BJ (cell line): Measurements from ENCODE around the gene SND1. TPM values are rescaled to one million over a fixed set of nuclear protein-coding genes. Genes with fewer than 3 reads are reported as not detected.

Source experiments
- CTCF ChIA-PET: fragments of 350-600 bp; formaldehyde crosslinking; extraction: SDS; loops from one replicate; lab custom pipeline; 2021; ENCODE audit warnings: antibody characterized with exemption, inconsistent platforms; lab: Yijun Ruan, JAX
- POLR2A ChIA-PET: fragments of 300-600 bp; sonication (Branson Sonifier 250); formaldehyde crosslinking; extraction: SDS; loops from one replicate; lab custom pipeline; 2021; ENCODE audit warnings: antibody characterized with exemption; lab: Charles Lee
- DNase-seq: peaks from one replicate; pipeline ENCODE4 v3.0.0-alpha.2; 2011; ENCODE audit warnings: low read depth
- H3K27me3 ChIP-seq: 2 replicates; pipeline ENCODE4 v1.6.0; 2011; ENCODE audit warnings: low read length; ENCODE audit not compliant: control insufficient read depth, insufficient read depth
- H3K36me3 ChIP-seq: 2 replicates; pipeline ENCODE4 v1.5.1; 2011; ENCODE audit warnings: low read length; ENCODE audit not compliant: control insufficient read depth, insufficient read depth
- H3K4me3 ChIP-seq: 2 replicates; pipeline ENCODE4 v1.5.1; 2011; ENCODE audit warnings: low read depth, mild to moderate bottlenecking, control low read depth, low read length
- polyA plus RNA-seq: library from polyadenylated mRNA; depleted of rRNA; stranded (reverse); fragments of >200 nt; gene quantifications from 2 replicates; pipeline ENCODE4 v1.2.3, GENCODE V29; 2011
- TF ChIP-seq, protein P1 (sequence below): IDR thresholded peaks from 2 replicates; pipeline ENCODE4 v1.5.1; 2011; ENCODE audit warnings: low read depth, mild to moderate bottlenecking, control low read depth, inconsistent platforms, low read length, moderate library complexity; ENCODE audit not compliant: insufficient read depth

The SND1 gene
- polyA plus RNA-seq, 1 experiment, result 203 TPM

DNA sequence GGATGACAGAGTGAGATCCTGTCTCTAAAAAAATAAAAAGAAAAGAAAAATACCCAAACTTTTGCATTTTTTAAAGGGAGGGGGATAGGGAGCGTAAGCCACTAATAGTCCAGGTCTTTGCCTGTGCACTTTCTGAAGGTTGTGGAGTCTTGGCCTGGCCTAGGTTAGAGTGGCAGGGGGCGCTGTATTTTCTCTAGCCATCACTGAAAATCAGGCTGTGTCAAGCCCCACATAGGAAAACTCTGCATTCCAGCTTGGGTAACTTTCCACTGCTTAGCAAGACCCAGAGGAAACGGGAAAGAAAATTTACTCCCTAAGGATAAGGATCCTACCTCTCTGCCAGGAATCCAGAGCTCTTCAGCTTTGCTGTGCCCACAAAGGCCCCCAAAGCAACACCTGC lies 23.5 kb upstream of the SND1 start:
- POLR2A ChIA-PET, result no interaction called here
- CTCF ChIA-PET, result interaction anchor here (0.7 to 1.3 kb wide), 3 partner anchors 8 to 581 kb away, joined by 3 to 5 read pairs (median 3); no protein-coding TSS in a partner anchor

DNA sequence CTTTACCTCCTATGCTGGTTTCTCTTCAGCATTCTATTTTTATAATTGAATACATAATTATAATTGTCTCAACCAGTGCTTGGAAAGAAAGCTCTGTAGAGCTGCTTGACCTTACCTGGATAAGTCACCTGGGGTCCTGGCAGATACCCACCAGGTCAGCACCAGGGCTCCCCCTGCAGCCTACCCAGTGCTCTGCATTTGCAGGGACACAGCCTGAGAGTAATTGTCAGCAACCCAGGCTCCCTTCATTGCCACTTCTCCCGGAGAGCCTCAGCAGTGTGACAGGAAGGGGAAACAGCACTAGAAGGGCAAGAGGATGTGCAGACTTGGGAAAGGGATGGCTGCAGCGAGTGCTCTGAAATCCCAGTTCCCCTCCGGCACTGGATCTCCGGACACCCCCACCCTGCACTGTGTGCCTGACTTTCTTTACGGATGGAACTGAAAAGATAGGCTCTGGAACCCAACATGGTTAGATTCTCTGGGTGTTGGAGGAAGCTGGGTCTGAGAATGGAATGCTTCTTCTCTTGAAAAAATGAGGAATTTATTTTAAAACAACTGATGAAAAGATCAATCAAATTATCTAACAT lies 22.6 kb upstream of the SND1 start:
- CTCF ChIA-PET, result interaction anchor here (0.7 to 1.3 kb wide), 3 partner anchors 9 to 580 kb away, joined by 3 to 5 read pairs (median 3); no protein-coding TSS in a partner anchor
- no peak for DNase-seq
- Histone ChIP-seq H3K4me3 (no peak overlapping the region), H3K36me3 (no peaks in the 10 kb centered on the region), H3K27me3 (peaks cover 2% of the 10 kb centered on the region; the same call in 1 of the 2 replicates)
- TF ChIP-seq, protein P1, sequence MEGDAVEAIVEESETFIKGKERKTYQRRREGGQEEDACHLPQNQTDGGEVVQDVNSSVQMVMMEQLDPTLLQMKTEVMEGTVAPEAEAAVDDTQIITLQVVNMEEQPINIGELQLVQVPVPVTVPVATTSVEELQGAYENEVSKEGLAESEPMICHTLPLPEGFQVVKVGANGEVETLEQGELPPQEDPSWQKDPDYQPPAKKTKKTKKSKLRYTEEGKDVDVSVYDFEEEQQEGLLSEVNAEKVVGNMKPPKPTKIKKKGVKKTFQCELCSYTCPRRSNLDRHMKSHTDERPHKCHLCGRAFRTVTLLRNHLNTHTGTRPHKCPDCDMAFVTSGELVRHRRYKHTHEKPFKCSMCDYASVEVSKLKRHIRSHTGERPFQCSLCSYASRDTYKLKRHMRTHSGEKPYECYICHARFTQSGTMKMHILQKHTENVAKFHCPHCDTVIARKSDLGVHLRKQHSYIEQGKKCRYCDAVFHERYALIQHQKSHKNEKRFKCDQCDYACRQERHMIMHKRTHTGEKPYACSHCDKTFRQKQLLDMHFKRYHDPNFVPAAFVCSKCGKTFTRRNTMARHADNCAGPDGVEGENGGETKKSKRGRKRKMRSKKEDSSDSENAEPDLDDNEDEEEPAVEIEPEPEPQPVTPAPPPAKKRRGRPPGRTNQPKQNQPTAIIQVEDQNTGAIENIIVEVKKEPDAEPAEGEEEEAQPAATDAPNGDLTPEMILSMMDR, result peak; percentile 43
- POLR2A ChIA-PET, result no interaction called here

More for the DNA sequence above, 23.5 kb upstream of the SND1 start:
- no peaks in the 10 kb centered on the region for H3K36me3 ChIP-seq
- DNase-seq, result no peak
- no peak overlapping the region for H3K4me3 ChIP-seq
- TF ChIP-seq, protein P1, result 0 out of 2 replicates have a peak, but pooled peaks have one; percentile 4
- peaks cover 2% of the 10 kb centered on the region; the same call in 1 of the 2 replicates for H3K27me3 ChIP-seq

DNA sequence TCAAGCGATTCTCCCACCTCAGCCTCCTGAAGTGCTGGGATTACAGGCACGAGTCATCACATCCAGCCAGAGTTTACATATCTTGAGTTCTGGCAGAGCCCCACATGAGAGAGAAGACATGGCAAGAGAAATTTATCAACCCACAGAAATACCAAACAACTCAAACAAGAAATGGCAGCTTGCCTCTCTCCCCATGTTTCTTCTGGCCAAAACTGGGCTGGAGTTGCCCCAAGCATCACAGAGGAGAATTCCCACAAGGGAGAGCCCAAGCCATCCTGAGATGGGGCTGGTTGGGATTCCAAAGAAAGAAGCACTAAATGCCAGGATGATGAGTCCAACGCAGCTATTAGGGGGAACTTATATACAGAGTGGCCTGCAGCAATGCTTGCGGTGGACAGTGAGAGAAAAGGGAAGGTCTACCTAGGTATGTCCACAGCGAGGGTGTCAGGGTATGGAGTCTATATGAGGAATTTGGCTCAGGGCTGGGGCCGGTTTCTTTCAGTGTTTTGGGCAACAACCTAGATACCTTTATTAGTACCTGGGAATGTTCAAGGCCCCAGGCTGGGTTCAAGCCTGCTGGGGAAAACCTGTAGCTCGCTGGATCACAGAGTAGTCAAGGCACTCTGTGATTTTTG lies 19.6 kb upstream of the SND1 start:
- no peaks in the 10 kb centered on the region for H3K36me3 ChIP-seq
- no peaks in the 10 kb centered on the region for H3K27me3 ChIP-seq
- CTCF ChIA-PET, result interaction anchor here (1.1 to 1.5 kb wide), 2 partner anchors 17 to 43 kb away, joined by 4 read pairs; no protein-coding TSS in a partner anchor
- DNase-seq, result peak; percentile 63
- H3K4me3 ChIP-seq, result no peak overlapping the region
- POLR2A ChIA-PET, result no interaction called here
- TF ChIP-seq, protein P1, result no peak

DNA sequence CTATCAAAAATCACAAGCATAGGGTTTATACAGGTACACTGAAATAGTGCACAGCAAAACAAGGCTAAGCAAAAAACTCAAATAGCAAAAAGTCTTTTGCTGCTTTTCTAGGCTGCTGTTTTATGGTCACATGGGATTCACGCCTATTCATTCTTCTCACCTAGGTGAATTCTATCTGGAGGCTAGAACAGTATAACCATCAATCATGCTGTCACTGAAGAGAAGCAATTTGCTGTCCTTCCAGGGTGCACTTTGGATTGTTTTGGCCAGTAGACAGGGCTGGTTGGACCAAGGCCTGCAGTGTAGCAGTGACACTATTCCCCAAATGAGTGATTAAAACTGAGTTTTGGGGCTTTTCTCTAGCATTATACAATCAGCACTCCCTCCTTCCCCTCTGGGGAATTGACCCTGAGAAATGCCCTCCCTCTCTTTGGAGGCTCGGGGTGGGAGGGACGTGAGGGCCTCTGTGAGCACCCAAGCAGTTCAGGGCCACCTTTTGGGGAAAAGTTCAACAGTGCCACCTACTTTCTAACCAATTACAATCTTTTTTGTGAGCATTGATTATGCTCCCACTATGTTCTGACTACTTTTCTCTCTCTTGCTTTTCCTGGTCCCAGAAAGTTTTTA lies 16.2 kb upstream of the SND1 start:
- Histone ChIP-seq H3K4me3 (no peak overlapping the region), H3K36me3 (no peaks in the 10 kb centered on the region), H3K27me3 (no peaks in the 10 kb centered on the region)
- ChIA-PET POLR2A (interaction anchor here (0.6 kb wide), 1 partner anchor 580 kb away, joined by 7 read pairs; no protein-coding TSS in a partner anchor), CTCF (interaction anchor here (0.6 to 1.0 kb wide), 2 partner anchors 47 to 67 kb away, joined by 3 read pairs; no protein-coding TSS in a partner anchor)
- DNase-seq, result no peak
- TF ChIP-seq, protein P1, result no peak

DNA sequence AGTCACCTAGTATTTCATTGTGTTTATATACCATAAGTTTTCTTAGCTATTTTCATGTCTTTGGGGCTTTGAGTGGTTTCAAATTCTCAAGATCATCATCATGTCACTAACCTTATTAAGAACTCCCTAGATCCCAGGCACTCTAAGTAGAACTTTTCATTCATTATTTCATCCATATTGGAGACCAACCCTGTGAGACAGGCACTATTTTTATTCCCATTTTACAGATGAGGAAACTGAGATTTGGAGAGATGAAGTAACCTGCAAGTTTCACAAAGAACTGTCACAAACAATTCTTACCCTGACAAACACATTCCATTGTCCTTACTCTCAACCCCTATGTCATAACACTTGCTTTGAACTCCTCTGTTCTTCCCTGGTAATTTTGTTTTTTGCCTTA lies 13.8 kb upstream of the SND1 start:
- no peaks in the 10 kb centered on the region for H3K27me3 ChIP-seq
- TF ChIP-seq, protein P1, result no peak
- POLR2A ChIA-PET, result no interaction called here
- no peak overlapping the region for H3K4me3 ChIP-seq
- no peaks in the 10 kb centered on the region for H3K36me3 ChIP-seq
- no peak for DNase-seq
- CTCF ChIA-PET, result interaction anchor here (0.6 kb wide), 2 partner anchors 17 to 22 kb away, joined by 3 read pairs; no protein-coding TSS in a partner anchor
